GM18520 (cell line): ENCODE measurements around the gene CACNA2D1.
"Not testable (repeated sequence)": the region's sequence is repeated elsewhere in the genome, so short reads cannot be mapped to it uniquely, and the experiment has no call there.

ENCODE experiments used
- ATAC-seq: cut with Tn5 transposase; IDR thresholded peaks from one replicate; pipeline ENCODE4 v1.9.1; 2021; ENCODE audit not compliant: unreplicated experiment

CACNA2D1 gene

DNA sequence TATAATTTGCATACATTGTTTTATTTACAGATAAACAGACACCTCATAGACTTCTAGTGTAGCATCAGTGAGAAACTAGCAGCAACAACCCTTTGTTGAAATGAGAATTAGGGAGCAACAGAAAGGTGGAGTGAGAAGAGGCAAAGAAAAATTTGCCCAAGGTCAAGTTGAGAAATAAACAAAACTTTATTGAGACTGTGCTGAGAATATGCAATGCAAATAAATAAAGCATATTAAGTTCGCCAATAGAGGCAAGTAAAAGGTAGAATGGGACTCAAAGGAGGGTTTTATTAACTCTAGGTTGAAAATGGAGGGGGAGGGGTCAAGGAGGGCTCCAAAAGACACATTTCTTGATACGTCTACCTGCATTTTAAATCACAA lies 49.7 kb downstream of the CACNA2D1 start:
- no peak for ATAC-seq

DNA sequence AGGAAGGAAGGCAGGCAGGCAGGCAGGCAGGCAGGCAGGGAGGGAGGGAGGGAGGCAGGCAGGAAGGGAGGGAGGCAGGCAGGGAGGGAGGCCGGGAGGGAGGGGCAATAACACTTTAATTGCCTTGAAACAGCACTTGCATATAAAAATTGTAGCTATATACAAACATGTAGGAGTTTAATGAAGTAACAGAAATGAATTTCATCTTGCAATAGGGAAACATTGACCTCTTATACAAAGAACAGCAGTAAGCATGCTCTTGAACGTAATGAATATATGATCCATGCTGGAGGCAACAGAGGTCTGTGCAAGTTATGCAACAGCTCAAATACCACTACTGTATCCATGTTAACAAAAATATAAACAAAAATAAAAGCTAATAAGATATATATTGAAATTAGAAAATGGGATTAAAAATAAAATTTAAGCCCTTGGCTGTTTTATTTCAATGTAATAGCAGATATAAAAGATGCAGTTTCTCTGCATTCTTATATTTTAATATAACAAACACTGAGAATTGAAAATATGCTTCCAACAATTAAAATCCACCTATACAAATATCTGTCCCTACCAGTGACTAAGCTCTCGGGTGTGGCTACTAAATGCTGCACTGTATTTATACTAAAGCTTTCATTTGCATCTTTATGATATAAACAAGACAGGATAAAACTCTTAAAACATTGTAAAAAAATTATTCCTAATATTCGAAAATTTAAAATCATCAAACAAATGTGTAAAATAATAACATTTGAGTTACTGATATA lies 50.3 kb downstream of the CACNA2D1 start:
- no peak for ATAC-seq

DNA sequence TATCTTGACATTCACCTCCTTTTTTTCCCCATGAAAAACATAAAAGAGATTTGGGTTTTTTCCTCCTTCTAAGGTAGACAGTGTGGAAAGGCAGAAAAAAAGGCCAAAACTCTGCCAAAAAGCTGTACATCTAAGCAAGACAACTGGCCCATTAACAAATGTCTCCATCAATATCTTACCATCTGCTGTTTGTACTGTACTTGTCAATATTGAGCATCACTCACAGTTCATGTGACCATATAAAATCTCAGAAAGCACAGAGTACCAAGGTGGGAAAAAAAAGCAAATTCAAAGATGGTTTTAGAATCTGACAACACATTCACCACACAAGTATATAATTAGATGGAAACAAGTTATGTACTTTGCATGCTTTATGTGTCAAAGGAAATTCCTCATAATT lies 52.6 kb downstream of the CACNA2D1 start:
- no peak for ATAC-seq

DNA sequence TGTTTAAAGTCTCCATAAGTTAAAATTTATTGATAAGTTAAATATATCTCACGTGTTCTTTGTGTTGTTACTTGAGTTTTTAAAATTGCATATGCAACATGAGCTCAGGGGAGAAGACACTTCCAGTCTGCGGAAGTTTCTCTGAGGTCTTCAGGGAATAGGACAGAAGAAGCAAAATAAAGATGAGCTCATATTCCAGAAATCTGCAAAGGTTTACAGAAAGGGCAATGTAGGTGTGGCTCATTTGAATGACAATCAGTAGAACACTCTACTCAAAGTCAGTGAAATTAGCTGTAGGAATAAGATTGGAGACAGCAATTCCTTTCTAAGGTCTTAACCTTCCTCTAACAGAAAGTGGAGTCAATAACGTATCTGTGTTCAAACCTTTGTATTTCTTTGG lies 53.7 kb downstream of the CACNA2D1 start:
- no peak for ATAC-seq

DNA sequence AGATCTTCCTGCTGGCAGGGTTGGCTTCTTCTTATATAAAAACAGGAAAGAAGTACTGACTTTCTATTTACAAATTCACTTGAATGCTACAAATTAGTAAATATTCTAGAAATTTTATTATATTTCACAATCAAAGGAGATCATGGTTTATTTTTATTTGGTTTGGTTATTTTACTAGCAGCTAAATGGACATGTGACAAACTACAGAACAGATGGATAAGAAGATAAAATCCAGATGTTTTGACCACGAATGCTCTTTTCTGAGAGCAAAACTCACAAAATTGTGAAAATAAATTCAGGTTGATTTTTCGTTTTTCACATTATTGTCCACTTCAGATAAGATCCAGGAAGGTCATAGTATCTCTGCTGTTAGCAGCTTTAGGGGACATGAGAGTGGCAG lies 55.4 kb downstream of the CACNA2D1 start:
- ATAC-seq = no peak

DNA sequence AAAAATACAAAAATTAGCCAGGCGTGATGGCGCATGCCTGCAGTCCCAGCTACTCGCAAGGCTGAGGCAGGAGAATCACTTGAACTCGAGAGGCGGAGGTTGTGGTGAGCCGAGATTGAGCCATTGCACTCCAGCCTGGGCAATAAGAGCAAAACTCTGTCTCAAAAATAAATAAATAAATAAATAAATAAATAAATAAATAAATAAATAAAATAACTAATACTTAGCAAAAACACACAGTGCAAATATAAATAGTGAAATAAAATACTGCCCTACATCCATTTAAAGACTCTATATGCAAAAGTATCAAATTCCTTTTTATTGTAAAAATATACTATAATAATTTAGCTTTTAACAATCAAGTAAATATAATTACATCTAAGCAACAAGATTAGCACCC lies 57.0 kb downstream of the CACNA2D1 start:
- not testable (repeated sequence) for ATAC-seq

DNA sequence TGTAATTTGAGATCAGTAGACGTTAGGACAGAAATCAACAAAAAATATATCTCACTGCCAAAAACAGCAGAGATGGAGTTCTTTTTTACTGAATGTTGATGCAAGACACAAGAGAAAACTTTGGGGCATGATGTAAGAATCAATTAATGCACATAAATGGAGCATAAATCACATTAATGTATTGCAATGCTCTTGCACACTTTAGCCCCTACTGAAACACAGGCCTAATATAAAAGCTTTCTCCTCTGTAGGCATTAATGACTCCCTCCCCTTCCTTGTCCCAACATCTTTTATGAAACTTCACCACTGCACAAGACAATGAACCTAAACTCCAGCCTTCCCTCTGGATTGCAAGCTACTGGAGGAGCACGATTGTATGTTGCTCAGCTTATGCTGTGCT lies 58.8 kb downstream of the CACNA2D1 start:
- no peak for ATAC-seq

DNA sequence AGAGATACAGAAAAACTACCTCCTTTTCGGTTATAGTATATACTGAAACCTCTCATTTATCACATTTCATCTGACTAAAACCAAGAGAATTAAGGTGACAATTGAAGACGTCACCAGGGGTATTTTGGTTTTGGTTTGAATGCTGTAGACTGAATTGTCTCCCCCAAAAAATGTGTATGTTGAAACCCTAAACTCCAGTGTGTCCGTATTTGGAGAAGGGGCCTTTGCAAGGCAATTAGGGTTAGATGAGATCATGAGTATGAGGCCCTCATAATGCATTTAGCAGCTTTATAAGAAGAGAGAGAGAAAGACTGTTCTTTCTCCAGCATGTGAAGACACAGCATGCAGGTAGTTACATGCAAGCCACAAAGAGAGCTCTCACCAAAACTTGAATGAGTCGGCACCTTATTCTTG lies 59.5 kb downstream of the CACNA2D1 start:
- peak; percentile 78 for ATAC-seq

DNA sequence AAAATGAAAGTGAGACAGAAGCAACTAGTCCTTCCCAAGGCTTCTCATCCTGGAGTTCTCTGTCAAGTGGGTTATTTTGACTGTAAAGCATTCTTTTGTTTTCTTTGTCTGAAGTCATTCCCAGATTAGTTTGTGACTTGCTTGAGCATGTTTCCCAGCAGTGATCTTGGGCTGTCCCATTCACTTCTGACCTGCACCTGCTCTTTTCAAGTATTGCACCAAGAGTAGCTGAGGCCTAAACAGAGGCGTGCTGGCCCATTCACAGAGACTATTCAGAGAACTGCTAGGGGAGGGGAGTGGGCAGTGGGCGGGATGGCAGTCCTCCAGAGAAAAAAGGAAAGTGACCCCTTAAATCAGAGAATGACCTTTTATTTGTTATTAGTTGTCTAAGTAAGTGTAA lies 61.3 kb downstream of the CACNA2D1 start:
- no peak for ATAC-seq

DNA sequence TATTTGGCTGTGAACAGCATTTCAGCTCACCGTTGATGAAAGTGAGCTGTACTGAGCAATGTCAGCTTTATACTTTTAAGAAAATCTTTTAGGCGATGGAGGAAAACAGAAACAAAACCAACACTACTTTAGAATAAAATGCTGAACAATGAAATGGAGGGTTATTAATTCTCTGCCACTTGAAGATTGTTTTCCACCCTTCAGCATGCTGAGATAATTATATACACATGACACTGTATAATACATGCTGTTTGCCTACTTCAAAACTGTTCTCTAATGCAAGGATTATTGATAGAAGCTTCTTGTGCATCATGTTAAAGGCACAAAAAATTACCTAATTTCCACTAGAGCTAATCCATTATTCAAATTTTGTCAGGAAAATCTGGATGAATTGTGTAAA lies 66.8 kb downstream of the CACNA2D1 start:
- ATAC-seq = no peak

DNA sequence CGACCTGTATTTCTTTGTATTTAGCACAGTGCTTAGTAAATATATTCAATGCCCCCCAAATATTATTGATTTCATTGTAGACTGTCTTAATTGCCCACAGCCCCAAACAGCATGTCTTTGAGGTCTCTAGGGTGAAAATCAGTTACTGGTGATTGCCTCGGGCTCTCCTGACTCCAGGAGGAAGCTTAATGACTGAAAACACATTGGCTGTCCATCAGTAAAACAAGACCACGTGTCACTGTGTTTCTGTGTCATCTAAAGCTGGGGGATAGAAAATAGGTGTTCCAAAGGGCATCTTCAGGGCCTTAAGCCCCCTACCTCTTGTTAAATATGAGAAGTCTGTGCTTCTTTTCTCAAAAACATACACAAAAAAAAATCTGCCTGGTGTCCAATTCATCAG lies 67.9 kb downstream of the CACNA2D1 start:
- no peak for ATAC-seq

DNA sequence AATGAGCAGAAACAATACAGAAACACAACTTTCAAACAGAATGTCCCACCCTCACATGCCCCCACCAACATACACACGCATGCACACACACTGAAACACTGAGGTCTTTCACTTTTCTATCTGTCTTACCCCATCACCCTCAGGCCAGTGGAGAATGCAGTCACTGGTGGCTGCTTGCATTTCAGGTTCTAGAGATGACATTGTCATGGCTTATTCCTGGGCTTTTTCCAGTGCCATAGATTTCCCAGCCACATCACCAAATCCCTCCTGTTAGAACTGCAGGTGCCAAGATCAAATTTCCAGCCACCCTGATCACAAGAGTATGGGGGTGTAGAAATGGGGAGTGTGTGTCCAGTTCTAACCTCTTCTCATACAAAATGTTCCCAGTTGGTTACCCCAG lies 68.4 kb downstream of the CACNA2D1 start:
- ATAC-seq = no peak

DNA sequence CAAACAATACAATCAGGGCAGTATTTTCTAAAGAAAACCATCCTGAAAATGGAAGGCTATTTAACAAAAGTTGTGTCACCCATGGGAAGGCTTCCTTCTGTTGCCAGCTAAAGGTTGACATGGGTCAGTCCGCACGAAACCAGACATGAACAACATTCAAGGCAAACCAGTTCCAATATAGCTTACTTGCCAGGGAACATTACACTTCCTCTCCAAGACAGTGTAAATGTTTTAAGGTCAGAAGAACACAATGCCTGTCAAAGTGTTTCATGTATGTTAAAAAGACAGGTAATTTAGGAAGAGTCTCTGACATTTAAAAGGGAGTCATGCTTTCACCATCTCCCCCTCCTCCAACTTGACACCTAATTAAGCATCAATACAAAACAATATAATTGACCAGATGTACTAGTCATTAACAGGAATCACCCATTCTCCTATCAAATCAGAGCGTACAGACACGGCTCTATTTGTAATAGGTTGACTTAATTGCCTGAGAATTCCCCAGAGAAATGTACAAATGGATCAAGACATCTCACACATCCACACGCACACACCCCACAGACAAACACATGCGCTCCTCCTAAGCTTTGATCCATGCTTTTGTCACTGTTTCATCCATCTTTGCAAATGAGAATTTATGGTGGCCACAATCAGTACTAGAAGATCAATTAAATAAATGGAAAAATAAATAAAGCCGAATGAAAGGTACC lies 69.5 kb downstream of the CACNA2D1 start:
- ATAC-seq = no peak

DNA sequence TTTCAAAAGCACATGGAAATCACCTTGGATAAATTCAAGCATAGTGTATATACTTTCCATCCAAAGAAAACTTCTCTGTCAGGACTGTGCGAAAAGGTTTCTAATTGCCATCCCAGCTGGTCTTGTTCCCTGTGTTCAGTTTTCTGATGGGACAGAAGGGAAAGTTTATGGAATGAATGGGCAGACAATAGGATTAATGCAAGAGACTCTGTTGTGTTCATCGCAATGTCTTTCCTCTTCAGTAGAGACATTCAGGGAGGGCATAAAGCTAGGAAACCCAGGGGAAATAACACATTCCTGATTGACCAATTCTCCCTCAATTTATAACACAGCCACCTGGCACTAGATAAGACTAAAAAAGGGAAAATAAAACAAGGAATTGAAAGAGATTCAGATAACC lies 78.9 kb downstream of the CACNA2D1 start:
- no peak for ATAC-seq

DNA sequence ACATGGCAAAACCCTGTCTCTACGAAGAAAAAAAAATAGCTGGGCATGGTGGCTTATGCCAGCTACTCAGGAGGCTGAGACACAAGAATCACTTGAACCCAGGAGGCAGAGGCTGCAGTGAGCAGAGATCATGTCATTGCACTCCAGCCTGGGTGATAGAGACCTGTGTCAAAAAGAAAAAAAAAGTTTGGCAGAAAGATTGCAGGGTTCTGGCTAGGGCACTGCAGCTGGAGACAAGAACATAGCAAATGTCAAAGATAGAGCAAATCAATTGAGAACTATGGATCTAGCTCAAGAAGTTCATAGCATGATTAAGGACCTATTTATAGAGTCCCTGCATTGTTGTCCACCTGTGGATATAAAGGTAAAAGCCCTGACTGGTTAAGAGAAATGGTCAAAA lies 79.5 kb downstream of the CACNA2D1 start:
- ATAC-seq = no peak

DNA sequence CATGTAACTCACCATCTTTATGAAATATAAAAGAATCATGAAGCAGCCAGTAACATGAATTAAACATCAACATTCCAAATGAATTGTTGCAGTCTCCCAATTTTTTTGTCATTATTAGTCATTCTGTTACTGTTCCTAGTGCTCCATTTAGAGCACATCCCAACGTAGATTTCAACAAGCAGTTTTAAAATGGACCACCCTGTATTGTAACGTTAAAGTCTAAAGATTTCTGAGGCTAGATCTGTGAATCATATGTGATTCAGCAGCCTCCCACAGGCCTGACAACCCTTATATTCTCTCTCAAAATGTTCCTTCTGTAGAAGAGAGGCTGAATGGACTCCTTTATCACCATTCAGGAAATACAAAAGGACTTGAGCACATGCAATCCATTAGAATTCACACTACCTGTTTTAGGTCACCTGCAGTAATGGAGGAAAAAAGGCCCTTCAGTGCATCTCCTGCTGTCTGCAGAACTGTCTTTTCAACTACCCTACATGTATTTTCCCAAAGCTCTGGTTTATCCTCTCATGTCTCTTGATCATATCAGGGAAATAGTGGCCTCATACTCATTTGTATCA lies 81.4 kb downstream of the CACNA2D1 start:
- ATAC-seq = no peak

DNA sequence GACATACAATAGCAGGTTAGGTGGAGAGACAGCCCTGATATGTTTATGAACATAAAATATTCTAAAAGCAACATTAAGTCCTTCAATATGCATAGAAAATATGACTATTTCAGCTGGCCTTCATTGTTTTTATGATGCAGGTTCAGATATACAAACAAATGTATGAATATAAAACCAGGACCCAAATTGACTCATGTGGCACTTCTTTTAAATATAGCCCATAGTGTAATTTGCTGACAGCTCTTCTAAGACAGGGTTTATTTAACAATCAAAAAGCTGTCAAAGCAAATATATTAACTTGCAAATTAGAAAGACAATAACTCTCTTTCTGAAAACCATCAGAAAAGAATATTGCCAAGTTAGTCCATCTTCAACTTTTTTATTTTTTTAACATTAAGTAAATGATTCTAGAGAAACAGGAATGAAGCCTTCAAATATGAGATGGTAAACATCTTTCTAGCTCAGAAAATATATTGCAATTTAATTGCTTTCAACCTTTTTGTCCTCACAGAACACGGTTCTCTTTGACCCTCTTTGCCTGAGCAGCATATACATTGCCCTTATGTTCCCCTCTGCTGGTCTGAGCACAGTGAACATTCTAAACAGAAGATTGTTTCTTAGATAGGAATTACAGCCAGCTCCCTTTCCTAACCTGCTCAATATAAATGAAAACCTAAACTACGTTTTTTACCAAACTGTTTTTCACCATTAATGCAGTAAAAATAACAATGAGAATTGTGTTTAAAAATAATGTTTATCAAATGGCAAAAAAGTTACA lies 82.8 kb downstream of the CACNA2D1 start:
- ATAC-seq = no peak

DNA sequence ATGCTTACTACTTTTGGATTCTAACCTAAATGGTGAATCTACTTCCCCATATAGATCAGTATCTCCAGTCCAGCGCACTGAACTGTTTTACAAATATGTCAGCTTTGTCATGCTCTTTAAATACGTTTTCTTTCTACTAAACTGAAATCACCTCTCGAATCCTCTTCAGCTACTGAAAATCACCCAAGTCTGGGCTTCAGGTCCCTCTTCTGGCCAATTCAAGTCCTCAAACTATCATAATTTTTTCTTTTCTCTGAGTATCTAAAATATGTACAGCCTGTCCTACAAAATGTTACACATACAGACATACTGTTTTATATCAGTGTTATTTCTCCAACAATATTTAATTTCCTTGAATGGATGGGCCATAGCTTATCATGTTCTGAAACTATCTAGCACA lies 84.2 kb downstream of the CACNA2D1 start:
- no peak for ATAC-seq

DNA sequence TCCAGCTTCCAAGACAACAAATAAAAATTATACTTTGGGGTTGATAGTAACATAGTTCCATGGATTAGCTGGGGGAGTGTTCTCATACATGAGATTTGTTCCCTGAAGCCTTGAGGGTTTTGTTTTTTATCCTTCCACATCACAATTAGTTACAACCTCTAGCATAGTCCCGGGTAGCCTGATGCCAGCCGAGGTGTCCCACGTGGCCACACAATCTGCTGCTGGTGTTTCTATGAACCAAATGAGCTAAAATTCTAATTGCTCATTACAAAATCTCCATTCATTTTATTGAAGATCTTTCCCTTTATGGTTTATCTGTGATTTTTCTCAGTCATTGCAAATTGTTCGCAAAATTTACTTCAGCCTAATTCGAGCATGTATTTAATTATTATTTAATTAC lies 84.7 kb downstream of the CACNA2D1 start:
- ATAC-seq = no peak

DNA sequence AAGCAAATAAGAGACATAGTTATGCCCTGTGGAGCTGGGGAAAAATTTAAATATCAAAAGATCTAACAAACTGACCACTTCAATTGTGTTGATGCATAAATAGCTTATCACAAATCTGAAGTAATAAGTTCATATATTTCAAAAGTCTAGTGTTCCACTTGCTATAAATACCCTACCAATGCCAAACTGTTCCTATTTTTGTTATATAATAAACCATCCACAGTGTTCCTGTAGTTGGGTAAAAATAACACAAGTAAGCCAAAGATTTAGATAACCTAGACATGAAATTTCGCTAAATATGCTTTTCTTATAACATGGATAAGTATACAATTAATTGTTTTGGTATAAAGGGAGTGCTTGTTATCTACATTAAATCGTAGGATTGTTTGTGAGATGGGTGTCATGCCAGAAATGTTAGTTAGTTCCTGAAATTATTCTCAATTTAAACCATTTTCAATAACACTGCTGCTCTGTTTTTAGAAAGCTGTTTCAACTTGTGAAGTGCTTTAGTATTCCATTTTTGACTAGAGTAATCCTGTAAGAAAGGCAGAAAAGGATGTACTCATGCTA lies 85.5 kb downstream of the CACNA2D1 start:
- no peak for ATAC-seq

DNA sequence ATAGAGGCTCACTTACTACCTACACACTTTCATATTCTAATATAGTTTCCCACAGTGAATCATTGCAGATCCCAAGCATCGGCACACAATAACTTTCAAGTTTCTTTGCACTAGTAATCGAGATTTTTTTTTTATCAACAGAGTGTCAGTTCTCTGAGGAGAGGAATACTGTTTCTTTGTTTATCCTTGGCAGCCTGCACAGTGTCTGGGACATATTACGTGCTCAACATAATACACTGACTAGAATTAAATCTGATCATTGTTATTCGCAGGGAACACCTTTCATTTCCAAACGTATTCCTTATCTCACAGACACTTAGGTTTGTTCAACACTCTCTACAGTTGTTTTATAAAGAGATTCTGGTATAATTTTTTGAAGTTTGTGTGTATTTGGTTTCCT lies 95.3 kb downstream of the CACNA2D1 start:
- ATAC-seq = no peak
